ENCODE results near the gene CUBN. TPM values are rescaled to one million over a fixed set of nuclear protein-coding genes. Genes with fewer than 3 reads are reported as not detected.

The CUBN gene
- total and polyA plus RNA-seq, 8 donors = under 0.01 to 16.3 (median 1.2) TPM

DNA sequence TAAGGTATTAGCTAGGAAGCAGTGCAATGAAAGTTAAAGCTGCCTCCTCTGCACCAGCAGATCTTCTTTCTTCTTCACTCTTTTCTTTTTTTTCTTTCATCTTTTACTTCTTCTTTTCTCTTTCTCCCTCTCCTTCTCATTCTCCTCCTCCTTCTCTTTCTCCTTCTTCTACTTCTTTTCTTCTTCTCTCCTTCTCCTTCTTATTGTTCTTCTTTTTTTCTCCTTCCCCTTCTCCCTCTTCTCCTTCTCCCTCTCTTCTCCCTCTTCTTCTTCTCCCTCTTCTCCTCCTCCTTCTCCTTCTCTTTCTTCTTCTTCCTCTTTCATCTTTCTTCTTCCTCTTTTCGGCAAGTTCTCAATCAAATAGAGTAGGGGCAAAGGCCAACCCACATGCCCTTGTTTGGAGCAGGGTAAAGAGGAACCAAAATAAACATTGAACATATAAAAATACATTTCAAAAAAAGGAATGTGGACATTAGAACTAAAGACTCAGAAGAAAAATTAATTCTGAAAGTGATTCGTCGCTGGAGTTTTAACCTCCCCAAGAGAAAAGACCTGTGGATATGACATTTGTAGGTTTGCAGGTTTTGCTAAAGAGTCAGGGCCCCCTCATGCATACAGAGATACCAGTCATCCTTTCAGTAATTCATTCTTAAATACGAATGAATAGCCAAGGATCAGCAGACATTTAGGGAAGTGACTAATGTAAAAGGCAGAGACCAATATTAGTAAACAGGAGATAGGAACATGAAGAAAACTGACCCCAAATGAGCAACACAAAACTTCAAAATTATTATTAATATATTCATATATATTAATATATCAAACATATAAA, 219.4 kb downstream of the CUBN start:
- 52 to 66% (median 61%) methylated on average over 4 of the region's 4 CpGs for WGBS, 5 donors
- H3K9me3 ChIP-seq = no peaks in the 10 kb centered on the region
- H3K4me1 ChIP-seq = no peaks in the 10 kb centered on the region
- no peaks in the 10 kb centered on the region for H3K36me3 ChIP-seq
- intact Hi-C loops (cut with DNase I; ENCODE audit: low total_unique reads) = no loop called here
- no peaks in the 10 kb centered on the region for H3K27me3 ChIP-seq
- DNase-seq = no peak
- H3K27ac ChIP-seq = no peak overlapping the region
- no peak overlapping the region for H3K4me3 ChIP-seq
- TF ChIP-seq POLR2A (IDR thresholded peaks at IDR 0.05) (no peak), POLR2AphosphoS5 (IDR thresholded peaks at IDR 0.05) (no peak), EP300 (IDR thresholded peaks at IDR 0.05) (no peak)
- TF ChIP-seq, protein P1, sequence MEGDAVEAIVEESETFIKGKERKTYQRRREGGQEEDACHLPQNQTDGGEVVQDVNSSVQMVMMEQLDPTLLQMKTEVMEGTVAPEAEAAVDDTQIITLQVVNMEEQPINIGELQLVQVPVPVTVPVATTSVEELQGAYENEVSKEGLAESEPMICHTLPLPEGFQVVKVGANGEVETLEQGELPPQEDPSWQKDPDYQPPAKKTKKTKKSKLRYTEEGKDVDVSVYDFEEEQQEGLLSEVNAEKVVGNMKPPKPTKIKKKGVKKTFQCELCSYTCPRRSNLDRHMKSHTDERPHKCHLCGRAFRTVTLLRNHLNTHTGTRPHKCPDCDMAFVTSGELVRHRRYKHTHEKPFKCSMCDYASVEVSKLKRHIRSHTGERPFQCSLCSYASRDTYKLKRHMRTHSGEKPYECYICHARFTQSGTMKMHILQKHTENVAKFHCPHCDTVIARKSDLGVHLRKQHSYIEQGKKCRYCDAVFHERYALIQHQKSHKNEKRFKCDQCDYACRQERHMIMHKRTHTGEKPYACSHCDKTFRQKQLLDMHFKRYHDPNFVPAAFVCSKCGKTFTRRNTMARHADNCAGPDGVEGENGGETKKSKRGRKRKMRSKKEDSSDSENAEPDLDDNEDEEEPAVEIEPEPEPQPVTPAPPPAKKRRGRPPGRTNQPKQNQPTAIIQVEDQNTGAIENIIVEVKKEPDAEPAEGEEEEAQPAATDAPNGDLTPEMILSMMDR (IDR thresholded peaks at IDR 0.05) = no peak

DNA sequence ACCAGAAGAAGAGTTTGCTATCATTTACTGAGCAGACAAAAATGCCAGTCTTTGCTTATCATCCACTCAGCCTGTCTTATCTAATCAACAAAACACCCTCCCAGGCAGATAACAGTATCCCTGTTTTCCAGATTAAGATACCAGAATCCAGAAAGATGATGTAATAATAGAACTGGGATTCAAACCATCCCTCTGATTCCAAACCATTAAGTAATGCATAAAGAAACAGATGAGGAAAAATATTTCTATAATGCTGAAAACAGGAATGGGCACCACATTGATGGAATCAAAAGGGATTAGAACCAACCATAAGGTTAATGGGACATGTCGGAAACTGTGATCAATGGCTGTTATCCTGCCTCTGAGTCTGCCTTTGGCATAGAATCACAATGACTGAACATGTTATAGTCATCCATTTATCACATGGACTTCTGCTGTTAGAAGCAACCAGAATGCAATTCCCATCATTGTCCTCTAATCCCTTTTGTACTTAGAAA, 220.3 kb downstream of the CUBN start:
- Histone ChIP-seq H3K4me3 (no peak overlapping the region), H3K4me1 (no peaks in the 10 kb centered on the region), H3K27ac (no peak overlapping the region), H3K36me3 (no peaks in the 10 kb centered on the region), H3K9me3 (no peaks in the 10 kb centered on the region), H3K27me3 (no peaks in the 10 kb centered on the region)
- peak in 1 of 2 donors; percentile 44 for DNase-seq
- TF ChIP-seq EP300 (IDR thresholded peaks at IDR 0.05) (no peak), POLR2A (IDR thresholded peaks at IDR 0.05) (no peak), POLR2AphosphoS5 (IDR thresholded peaks at IDR 0.05) (no peak)
- TF ChIP-seq, protein P1 (IDR thresholded peaks at IDR 0.05) = no peak
- intact Hi-C loops (cut with DNase I; ENCODE audit: low total_unique reads) = no loop called here
- WGBS, 5 donors = 72 to 98% (median 89%) methylated on average over 1 of the region's 1 CpG

DNA sequence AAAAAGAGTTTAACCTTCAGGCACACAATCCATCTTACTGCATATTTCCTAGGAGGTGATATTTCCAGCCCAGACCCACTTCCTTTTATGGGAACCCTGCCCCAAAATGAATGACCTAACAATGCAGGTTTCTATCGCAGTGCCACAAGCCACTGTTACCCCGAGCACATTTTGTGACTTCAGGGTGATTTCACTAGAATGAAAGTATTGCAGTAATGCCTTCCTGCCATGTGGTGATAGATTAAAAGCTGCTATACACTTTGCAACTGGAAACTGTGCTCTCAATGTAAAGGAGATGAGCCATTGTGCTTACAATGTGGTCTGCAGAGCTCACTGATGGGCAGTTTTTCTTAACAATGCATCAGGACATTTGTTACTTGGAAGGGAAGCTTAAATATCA, 221.9 kb downstream of the CUBN start:
- no peak for TF ChIP-seq POLR2AphosphoS5 (IDR thresholded peaks at IDR 0.05)
- TF ChIP-seq, protein P1 (IDR thresholded peaks at IDR 0.05) = no peak
- no peak for TF ChIP-seq POLR2A (IDR thresholded peaks at IDR 0.05)
- no peak for TF ChIP-seq EP300 (IDR thresholded peaks at IDR 0.05)
- 68 to 82% (median 74%) methylated on average over 2 of the region's 2 CpGs for WGBS, 5 donors
- Histone ChIP-seq H3K9me3 (no peaks in the 10 kb centered on the region), H3K36me3 (no peaks in the 10 kb centered on the region), H3K4me1 (no peaks in the 10 kb centered on the region), H3K4me3 (no peak overlapping the region), H3K27ac (no peak overlapping the region), H3K27me3 (no peaks in the 10 kb centered on the region)
- no peak for DNase-seq
- intact Hi-C loops (cut with DNase I; ENCODE audit: low total_unique reads) = no loop called here

DNA sequence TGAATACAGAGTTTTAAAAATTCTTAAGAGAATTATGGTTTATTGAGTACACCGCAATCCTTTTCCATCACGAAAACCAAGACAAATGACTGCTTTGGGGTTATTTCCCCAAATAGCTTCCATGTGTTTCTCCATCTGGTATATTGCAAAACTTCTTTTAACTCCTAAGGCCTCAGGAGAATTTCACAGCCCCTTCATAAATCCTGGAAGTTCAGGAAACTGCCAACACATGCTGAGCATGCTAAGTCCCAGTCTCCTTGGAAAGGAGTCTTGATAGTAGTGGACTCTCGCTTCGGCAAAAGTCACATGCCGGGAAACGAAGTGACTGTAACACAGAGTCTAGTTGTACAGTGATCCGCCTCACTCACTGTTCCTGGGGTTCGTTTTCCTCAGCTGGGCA, 224.3 kb downstream of the CUBN start:
- DNase-seq = peak in 1 of 2 donors; percentile 37
- intact Hi-C loops (cut with DNase I; ENCODE audit: low total_unique reads) = no loop called here
- no peaks in the 10 kb centered on the region for H3K36me3 ChIP-seq

More for the DNA sequence above, 224.3 kb downstream of the CUBN start:
- TF ChIP-seq POLR2AphosphoS5 (IDR thresholded peaks at IDR 0.05) = no peak
- TF ChIP-seq, protein P1 (IDR thresholded peaks at IDR 0.05) = no peak
- H3K9me3 ChIP-seq = no peaks in the 10 kb centered on the region
- no peaks in the 10 kb centered on the region for H3K27me3 ChIP-seq
- no peak overlapping the region for H3K27ac ChIP-seq
- no peaks in the 10 kb centered on the region for H3K4me1 ChIP-seq
- no peak overlapping the region for H3K4me3 ChIP-seq
- 82 to 96% (median 95%) methylated on average over 8 of the region's 8 CpGs for WGBS, 5 donors
